Transverse colon (tissue), 4 donors: ENCODE measurements around the gene LRRC47. TPM values are rescaled to one million over a fixed set of nuclear protein-coding genes. Genes with fewer than 3 reads are reported as not detected.

ENCODE experiments used
- DNase-seq: peaks from one replicate; pipeline ENCODE4 v3.0.0-alpha.2; 2019
- H3K27ac ChIP-seq, 4 donors: fragments of 200-600 bp; sonication (generic); 2 replicates each; pipeline ENCODE4 v1.5.1; 2016 to 2018; ENCODE audit warnings: inconsistent platforms in 4 of 4
- H3K27me3 ChIP-seq: fragments of 200-600 bp; sonication (generic); 2 replicates; pipeline ENCODE4 v1.5.1; 2017; ENCODE audit warnings: inconsistent platforms
- H3K36me3 ChIP-seq, 4 donors: fragments of 200-600 bp; sonication (generic); 2 replicates each; pipeline ENCODE4 v1.5.1; 2017 to 2019; ENCODE audit warnings: inconsistent platforms in 4 of 4
- H3K4me1 ChIP-seq, 4 donors: fragments of 200-600 bp; sonication (generic); 2 replicates each; pipeline ENCODE4 v1.5.1; 2017 to 2020; ENCODE audit warnings: inconsistent platforms in 4 of 4
- H3K4me3 ChIP-seq, 4 donors: fragments of 200-600 bp; sonication (generic); 1 replicate in 1 of 4; 2 replicates in 3 of 4; pipeline versions ENCODE4 v1.5.1 to v1.6.1; 2017 to 2019; ENCODE audit warnings: inconsistent platforms in 4 of 4
- H3K9me3 ChIP-seq, 2 donors: fragments of 200-600 bp; sonication (generic); 2 replicates each; pipeline ENCODE4 v1.5.1; 2017 to 2019; ENCODE audit warnings: inconsistent platforms in 2 of 2
- EP300 ChIP-seq: sonication (generic); formaldehyde crosslinking; IDR thresholded peaks from one replicate; pipeline ENCODE4 v1.6.1; 2017; ENCODE audit warnings: antibody characterized with exemption, low read depth
- POLR2A ChIP-seq: fragments of 450-650 bp; IDR thresholded peaks from one replicate; pipeline ENCODE4 v1.6.1; 2016; ENCODE audit warnings: antibody characterized with exemption, mild to moderate bottlenecking, moderate library complexity
- POLR2AphosphoS5 ChIP-seq, 3 donors: sonication (generic); formaldehyde crosslinking; IDR thresholded peaks; one replicate each; pipeline ENCODE4 v1.6.1; 2016; ENCODE audit warnings: antibody characterized with exemption in 3 of 3
- WGBS, 2 donors: methylation state at CpG; one replicate each; pipeline ENCODE4 v1.1.5; 2018; ENCODE audit warnings: low coverage in 1 of 2; 5-methylcytosine and 5-hydroxymethylcytosine counted together
- in situ Hi-C, 4 donors: fragments of 200-750 bp; cut with MboI; loops; one replicate each; pipeline versions ENCODE4 v1.15.0 to v1.15.1; 2017; ENCODE audit warnings: low sequenced_read_pairs in 3 of 4, low pct_ligation_motif_present in 1 of 4, low pct_unique_long_range_greater_than_20kb in 1 of 4
- intact Hi-C: fragments of 100-400 bp; cut with DNase I; formaldehyde crosslinking; loops from one replicate; pipeline ENCODE4 v1.15.1; 2023; ENCODE audit warnings: low total_unique reads
- total RNA-seq, 4 donors: library from RNA; depleted of rRNA; stranded (reverse); fragments of >200 nt; gene quantifications; one replicate each; pipeline ENCODE4 v1.1.0, GENCODE V29; 2016
- TF ChIP-seq, protein P1 (sequence below), 5 experiments: fragments of 200-600 bp in 3 of 5; fragments of 450-650 bp in 2 of 5; sonication (generic) in 3 of 5; IDR thresholded peaks; 1 replicate in 2 of 5; 2 replicates in 3 of 5; pipeline ENCODE4 v1.5.1; 2016 to 2017; ENCODE audit warnings: antibody characterized with exemption in 5 of 5, inconsistent platforms in 3 of 5, mild to moderate bottlenecking in 2 of 5, moderate library complexity in 1 of 5

LRRC47 gene
- total RNA-seq, 4 donors from 2014 or later, result 30.6 to 50.5 (median 38.0) TPM

DNA sequence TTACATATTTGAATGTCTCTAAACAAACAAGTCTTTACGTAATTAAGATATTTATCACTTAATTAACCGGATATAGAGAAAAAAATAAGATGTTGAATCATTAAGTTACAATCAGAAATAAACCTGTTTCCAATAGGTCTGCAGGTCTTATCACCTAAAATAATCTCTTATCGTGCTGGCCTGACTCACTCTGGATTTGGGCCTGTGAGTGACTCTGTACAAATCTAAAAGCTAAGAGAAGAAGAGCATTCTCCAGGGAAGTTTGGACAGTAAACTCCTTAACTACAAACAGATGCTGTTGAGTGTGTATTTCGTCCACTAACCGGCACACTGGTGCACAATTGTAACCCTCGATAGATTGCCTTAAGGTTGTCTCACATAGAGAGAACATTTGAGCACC, 35.4 kb upstream of the LRRC47 start:
- TF ChIP-seq POLR2A (no peak), EP300 (no peak), POLR2AphosphoS5 (IDR thresholded peaks at IDR 0.05) (no peak)
- TF ChIP-seq, protein P1, sequence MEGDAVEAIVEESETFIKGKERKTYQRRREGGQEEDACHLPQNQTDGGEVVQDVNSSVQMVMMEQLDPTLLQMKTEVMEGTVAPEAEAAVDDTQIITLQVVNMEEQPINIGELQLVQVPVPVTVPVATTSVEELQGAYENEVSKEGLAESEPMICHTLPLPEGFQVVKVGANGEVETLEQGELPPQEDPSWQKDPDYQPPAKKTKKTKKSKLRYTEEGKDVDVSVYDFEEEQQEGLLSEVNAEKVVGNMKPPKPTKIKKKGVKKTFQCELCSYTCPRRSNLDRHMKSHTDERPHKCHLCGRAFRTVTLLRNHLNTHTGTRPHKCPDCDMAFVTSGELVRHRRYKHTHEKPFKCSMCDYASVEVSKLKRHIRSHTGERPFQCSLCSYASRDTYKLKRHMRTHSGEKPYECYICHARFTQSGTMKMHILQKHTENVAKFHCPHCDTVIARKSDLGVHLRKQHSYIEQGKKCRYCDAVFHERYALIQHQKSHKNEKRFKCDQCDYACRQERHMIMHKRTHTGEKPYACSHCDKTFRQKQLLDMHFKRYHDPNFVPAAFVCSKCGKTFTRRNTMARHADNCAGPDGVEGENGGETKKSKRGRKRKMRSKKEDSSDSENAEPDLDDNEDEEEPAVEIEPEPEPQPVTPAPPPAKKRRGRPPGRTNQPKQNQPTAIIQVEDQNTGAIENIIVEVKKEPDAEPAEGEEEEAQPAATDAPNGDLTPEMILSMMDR (IDR thresholded peaks at IDR 0.05), result no peak
- H3K4me3 ChIP-seq, result no peak overlapping the region
- no peak for DNase-seq
- no peak overlapping the region for H3K27ac ChIP-seq
- intact Hi-C loops, result no loop called here
- no peaks in the 10 kb centered on the region for H3K9me3 ChIP-seq
- 83 to 92% methylated on average over 6 of the region's 6 CpGs for WGBS, 2 donors
- no peaks in the 10 kb centered on the region for H3K4me1 ChIP-seq
- H3K27me3 ChIP-seq, result no peaks in the 10 kb centered on the region
- in situ Hi-C loops, result no loop called here
- peaks cover 0 to 65% (median 17%) of the 10 kb centered on the region in 4 donors for H3K36me3 ChIP-seq

DNA sequence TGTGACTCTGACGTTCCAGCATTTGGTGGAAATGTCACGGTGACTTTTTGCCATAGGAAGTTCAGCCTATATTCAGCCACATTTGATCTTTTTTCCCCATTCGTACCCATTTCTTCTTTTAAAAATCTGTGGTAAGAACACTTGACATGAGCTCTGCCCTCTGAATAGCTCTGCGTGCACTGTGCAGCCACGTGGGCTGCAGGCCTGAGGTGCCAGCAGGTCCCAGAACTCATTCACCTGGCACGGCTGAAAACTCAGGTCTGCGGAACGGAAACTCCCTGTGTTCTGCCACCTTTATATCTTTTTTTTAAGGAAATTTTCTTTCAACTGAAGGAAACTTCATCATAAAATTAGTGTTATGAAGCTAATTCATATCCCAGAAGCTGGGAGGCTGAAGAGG, 32.1 kb upstream of the LRRC47 start:
- DNase-seq, result no peak
- no peak for TF ChIP-seq EP300
- TF ChIP-seq POLR2AphosphoS5 (IDR thresholded peaks at IDR 0.05), result no peak
- TF ChIP-seq POLR2A, result no peak
- TF ChIP-seq, protein P1 (IDR thresholded peaks at IDR 0.05), result no peak
- 92 to 98% methylated on average over 5 to 8 of the region's 8 CpGs for WGBS, 2 donors
- Histone ChIP-seq H3K27me3 (no peaks in the 10 kb centered on the region), H3K36me3 (peaks cover 0 to 63% (median 13%) of the 10 kb centered on the region in 4 donors), H3K27ac (no peak overlapping the region), H3K9me3 (no peaks in the 10 kb centered on the region), H3K4me3 (no peak overlapping the region), H3K4me1 (no peaks in the 10 kb centered on the region)
- in situ Hi-C loops, result no loop called here
- intact Hi-C loops, result no loop called here

DNA sequence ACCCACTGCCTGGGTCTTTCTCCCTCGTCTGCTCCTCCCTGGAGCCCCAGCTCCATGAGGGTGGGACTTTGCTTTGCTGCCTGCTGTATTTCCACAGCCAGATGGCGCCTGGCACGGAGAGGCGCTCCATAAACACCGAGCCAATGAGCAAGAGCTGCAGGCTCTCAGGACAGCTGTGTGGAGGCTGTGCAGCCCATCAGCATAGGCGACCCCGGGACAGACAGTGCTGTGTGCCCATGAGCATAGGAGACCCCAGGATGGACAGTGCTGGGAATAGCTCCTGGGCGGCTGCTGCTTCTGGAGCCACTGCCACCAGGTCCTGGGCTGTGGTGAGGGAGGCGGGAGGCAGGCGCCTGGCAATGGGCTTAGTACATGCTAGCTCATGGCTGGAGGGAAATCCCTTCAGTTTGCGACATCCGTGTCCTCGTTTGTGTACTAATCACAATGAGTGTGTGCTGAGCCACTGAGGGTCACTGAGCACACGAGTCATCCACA, 31.6 kb upstream of the LRRC47 start:
- H3K27me3 ChIP-seq, result no peaks in the 10 kb centered on the region
- in situ Hi-C loops, result no loop called here
- intact Hi-C loops, result no loop called here
- no peaks in the 10 kb centered on the region for H3K4me1 ChIP-seq
- 87% methylated on average over 11 of the region's 14 CpGs; no CpG with 5 or more reads in 1 of the 2 donors for WGBS, 2 donors
- DNase-seq, result no peak
- TF ChIP-seq, protein P1 (IDR thresholded peaks at IDR 0.05), result no peak
- TF ChIP-seq POLR2A, result no peak
- TF ChIP-seq POLR2AphosphoS5 (IDR thresholded peaks at IDR 0.05), result no peak
- TF ChIP-seq EP300, result no peak
- H3K36me3 ChIP-seq, result peaks cover 0 to 60% (median 13%) of the 10 kb centered on the region in 4 donors
- H3K4me3 ChIP-seq, result no peak overlapping the region
- no peaks in the 10 kb centered on the region for H3K9me3 ChIP-seq
- no peak overlapping the region for H3K27ac ChIP-seq

DNA sequence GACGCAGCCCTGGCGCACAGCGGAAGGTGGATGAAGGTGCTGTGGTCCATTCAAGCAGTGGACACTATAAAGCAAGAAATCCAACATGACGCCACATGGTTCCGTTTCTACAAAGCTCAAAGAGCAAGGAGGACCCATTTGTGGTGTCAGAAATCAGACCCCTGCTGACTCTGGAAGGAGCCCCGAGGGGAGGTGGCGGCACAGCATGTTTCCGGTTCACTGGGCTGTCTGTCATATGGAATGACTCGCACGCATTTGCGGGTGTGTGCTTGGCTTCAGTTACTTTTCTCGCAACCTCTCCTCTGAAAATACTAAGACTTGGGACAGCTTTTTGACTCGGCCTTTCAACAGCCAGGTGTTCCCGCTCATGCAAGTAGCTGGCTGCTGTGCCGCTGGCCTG, 29.1 kb upstream of the LRRC47 start:
- intact Hi-C loops (no loop called here), in situ Hi-C loops (no loop called here)
- H3K4me3 ChIP-seq, result no peak overlapping the region
- no peak overlapping the region for H3K27ac ChIP-seq
- no peaks in the 10 kb centered on the region for H3K9me3 ChIP-seq
- H3K36me3 ChIP-seq, result peaks cover 0 to 56% (median 17%) of the 10 kb centered on the region in 4 donors
- DNase-seq, result no peak
- no peaks in the 10 kb centered on the region for H3K27me3 ChIP-seq
- H3K4me1 ChIP-seq, result no peaks in the 10 kb centered on the region
- WGBS, 2 donors, result 93% methylated on average over 15 of the region's 15 CpGs; no CpG with 5 or more reads in 1 of the 2 donors
- TF ChIP-seq POLR2A (no peak), POLR2AphosphoS5 (IDR thresholded peaks at IDR 0.05) (no peak), EP300 (no peak)
- TF ChIP-seq, protein P1 (IDR thresholded peaks at IDR 0.05), result no peak
